Hippocampal formation (tissue), 2 donors: ENCODE results near the gene SMC3.
"Not testable (repeated sequence)": the region's sequence is repeated elsewhere in the genome, so short reads cannot be mapped to it uniquely, and the experiment has no call there.

Experiments used
- DNase-seq, 2 donors: peaks; one replicate each; lab custom pipeline; 2025; lab: John Stamatoyannopoulos, UW

SMC3 gene

DNA sequence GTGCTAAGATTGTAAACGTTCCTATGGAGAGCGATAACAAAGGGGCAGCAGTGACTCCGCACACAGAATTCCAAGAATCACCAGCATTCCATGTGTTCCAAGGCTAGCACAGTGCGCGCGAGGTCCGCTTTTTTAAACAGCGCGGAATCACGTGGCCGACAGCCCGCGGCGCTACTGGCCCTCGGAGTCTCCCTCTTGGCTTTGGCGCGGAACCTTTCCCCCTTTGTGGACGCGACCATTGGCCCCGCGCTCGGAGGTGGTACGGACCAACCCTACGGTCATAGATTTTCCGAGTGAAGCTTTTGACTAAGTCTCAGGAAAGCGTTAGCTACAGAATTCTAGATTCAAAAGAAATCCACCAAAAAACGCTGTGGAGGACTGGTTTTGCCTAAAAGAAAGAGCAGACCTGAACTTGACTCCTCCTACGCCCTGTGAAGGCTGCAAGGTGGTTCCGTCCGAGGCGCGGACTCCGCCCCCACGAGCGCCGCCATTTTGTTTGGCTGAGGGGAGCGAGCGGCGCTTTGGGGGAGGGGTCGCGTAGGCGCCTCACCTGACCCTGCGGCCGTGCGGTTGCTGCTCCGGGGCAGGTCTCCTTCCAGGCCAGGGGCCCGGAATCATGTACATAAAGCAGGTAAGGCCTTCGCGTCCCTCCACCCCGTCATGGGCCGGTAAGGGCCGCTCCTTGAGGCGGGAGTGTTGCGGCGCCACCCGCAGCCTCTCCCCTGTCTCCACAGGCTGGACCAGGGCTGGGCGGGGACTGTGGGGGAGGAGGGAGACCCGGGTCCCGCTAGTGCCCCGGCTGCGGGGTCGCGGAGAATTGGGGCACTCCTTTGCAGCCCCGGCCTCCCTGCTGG is at the start of gene SMC3:
SMC3 (plus strand) TSS at position 495 of the 854 bp plus-strand sequence; CDS start at position 617, 122 bp downstream.
- peak; percentile 89 to 95 for DNase-seq

DNA sequence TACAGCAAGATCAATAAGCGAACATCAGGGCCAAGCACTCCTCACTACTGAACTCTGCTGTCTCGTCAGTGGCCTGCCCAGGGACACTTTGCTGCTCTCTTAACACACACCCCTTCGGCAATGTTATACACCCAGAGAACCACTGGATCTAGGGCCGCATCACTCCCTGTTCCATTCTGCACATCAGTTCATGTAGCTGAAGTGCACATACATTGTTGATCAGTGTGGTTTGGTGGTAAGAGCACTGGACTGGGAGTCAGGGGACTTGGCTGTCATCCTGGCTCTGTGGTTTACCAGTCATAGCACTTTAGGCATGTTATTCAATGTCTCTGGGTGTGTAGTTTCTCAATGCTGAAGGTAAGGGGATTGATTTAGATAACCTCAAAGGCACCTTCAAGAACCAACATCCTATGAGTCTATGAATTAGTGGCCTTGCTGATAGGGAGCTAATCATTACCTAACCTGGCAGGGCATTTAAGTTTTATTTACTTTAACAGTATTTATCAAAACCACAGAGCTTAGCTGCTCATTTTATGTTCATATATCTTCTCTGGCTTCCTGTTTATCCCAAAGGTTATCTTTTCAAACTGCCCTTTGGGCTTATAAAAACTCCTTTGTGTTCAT is 45.0 kb upstream of the SMC3 start:
- no peak for DNase-seq

DNA sequence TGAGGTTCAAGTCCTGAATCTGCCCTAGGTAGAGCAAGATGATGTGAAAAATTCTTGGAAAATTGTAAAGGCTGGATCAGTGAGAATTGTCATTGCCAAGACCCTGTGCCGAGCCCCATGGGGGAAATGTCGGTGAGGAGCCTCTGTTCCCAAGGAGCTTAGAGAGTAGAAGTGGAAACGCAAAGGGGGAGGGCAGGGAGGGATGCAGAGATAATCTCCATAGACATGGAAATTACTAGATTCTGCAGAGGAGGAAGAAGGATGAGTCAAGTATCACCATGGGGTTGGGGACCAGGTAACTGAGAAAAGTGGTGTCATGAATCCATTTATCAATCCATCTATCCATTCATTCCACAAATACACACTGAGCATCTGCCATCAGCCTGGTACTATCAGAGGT is 43.8 kb upstream of the SMC3 start:
- DNase-seq = no peak

DNA sequence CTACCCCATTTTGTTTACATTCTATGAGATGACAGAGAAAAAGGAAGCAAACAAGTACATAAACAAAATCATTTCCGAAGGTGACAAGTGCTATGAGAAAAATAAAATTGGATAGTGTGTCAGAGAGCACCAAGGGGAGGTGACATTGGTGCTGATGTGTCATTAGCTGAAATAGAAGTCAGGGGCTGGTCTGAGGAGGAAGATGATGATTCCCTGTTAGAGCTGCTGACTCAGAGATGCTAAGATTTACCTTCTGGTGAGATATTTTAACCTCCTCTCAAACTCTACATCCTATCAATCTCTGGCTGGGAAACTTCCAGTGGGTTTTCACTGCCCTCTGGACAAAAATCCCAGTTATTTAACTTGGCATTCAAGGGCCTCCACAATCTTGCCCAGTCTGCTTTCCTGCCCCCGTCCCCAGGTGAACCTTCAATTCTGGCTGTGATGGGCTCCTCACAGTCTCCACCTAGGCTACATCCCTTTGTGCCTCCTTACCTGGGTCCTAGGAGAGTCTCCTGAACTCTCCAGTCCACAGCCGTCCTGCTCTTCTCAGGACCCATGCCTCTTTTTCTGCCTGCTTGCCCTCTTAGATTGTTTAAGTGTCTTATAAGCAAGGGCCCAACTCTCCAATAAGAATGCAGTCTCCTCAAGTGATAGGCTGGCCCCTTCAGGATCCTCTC is 43.2 kb upstream of the SMC3 start:
- DNase-seq = no peak

DNA sequence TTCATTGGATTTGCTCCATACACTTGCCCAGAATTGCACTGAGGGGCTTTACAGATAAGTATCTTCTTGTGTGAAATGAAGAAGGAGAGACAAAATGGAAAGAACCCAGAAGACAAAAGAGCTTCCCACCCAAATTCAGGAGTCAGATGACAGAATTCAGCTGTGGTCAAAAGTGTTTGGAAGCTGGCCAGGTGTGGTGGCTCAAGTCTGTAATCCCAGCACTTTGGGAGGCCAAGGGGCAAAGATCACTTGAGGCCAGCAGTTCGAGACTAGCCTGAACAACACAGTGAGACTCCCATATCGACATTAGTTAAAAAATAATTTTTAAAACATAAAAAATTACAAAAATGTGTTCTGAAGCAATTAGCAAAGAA is 42.6 kb upstream of the SMC3 start:
- no peak for DNase-seq

DNA sequence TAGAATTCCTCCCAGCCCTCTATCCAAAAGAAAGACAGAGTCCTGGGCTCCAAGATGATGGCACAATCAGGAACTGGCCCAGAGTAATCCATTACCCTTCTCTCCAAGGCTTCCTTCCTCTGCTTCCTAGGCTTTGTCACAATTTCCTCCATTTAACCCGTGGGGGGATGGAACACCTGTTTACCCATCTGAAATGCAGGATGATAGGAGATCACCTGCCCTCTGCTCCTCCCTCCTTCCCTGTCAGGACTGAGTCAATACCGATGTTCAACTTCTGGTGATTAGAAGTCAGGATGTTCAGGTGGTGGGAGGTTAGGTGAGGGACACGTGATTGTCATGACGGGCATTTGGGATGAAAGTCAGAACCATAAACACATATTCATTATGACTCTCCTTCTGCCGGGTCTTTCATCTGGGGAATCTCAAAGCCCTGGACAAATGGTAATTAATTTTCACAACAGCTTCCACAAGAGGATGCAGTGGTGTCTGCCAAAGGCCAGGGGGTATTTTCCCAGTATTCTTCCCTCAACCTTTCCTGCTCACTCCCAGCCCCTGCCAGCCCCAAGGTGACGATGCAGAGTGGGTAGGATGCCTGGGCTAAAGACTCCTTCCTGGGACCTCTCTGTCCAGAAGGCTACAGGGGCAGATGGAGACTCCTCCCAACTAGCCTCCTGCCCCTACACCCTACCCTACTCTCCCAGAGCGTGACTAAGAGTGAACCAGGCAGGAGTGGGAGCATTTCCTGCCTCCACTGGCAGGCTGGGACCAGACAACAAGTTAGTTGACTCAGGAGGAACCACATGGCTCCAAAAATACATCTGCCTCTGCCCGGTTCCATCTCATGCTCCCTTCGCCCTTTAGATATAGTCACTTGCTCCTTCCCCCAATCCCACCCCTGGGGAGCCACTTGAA is 41.9 kb upstream of the SMC3 start:
- no peak for DNase-seq

DNA sequence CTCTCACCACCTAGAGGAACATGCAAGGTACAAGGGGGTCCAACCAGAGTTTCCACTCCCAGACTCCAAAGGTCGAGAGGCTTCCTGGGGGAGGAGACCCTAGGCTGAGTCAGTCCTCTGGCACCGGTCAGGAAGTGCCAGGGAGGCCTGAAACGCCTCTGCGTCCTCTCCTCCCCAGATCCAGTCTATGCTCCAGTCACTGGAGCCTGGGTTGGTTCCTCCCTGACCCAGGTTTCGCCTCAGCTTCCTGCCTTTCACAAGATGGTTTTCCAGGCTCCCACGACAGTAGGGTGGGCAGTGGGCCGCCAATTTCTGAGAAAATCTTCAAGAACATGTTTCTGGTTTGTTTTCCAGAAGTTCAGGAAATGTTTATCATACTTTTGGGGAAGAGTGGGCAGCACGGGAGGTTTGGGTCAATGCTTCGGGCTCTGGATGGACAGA is 39.7 kb upstream of the SMC3 start:
- no peak for DNase-seq

DNA sequence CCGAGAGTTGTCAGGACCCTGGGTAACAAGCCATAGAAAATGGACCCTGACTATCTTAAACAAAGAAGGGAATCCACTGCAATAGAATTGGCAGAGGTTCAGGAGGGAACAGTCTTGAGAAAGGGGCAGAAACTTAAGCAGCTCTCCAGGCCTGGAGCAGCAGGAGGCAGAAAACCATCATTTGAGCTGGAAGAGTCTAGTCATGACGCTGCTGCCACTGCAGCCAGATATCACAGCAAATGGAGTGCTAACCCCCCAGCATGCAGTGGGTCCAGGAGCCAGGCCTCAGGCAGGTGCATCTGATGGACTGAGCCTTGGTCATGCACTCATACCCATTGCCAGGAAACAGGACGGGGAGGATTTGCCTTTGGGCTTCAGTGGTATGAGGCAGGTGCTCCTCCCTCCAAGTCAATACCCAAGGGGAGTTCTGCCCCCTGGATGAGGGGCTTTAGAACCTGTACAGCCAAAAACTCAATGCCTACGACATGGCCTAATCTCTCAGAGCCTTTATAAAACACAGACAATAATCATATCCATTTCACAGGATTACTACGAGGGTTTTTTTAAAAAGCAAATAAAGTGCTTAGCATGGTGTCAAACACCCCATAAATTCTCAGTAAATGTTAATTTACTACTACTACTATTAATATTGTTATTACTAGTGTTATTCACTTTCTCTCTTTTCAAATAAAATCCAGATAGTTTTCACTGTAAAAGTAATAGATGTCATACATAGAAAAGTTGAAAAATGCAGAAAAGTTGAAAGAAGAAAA is 39.1 kb upstream of the SMC3 start:
- DNase-seq = no peak

DNA sequence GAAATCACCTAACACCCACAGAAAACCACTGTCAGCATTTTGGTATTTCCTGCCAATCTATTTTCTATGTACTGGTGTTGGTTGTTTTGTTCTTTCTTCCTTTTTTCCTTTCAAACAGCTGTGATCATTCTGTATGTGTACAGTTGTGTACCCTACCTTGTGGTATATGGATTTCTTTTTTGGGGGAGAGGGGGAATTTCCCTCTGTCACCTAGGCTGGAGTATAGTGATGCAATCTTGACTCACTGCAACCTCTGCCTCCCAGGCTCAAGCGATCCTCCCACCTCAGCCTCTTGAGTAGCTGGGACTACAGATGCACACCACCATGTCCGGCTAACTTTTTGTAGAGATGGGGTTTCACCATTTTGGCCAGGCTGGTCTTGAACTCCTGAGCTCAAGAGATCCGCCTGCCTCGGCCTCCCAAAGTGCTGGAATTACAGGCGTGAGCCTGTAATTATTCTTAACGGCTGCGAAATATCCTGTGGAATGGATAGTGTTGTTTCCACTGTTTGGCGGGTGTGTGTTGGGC is 38.4 kb upstream of the SMC3 start:
- not testable (repeated sequence) for DNase-seq

DNA sequence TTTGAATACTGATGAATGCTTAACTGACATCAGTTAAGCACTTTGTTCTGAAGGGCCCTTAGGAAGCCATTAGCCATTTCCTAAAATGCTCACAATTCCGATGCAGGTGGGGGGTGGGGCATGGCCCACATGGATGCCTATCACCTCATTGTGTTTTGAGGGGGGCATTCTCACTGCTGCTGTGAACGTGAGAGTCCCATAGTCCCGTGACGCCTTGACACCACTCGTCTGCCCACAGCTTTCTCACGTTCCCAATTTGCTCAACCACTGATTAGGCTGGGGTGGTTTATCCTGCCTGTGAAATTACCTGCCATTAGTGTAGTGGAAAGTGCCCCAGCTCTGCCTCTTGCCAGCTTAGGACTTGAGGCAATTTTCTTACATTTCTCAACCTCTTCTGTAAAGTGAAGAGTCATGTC is 37.9 kb upstream of the SMC3 start:
- DNase-seq = no peak

DNA sequence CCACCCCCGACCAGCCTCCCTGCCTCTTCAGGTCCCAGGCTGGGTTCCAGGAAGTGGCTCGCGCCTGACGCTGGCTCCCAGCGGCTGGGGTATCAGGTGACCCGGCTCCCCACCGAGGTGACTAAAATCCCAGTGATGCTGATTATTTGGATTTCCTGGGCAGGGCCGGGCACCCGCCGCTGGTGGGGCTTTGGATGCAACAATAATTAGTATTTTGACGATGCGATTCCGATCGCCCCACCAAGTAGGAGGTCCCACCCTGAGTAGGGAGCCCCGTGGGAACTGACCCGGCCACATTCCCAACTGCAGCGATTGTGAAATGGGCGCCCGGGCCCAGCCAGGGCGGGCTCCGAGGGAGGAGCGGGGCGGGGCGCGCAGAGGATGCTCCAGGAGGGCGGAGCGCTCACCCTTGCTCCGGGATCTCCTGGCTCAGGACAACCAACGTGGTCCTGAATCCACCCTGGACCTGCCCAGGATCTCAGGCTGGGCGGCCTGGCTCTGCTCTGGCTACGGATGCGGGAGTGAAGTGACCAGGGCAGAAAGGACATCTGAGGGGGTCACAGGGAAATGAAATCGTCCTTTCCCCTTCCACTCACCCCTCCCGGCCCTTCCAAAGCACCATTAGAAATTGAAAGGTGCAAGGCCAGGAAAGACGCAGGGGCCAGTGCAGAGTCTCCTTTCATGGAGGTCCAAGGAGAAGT is 37.2 kb upstream of the SMC3 start:
- DNase-seq = no peak

DNA sequence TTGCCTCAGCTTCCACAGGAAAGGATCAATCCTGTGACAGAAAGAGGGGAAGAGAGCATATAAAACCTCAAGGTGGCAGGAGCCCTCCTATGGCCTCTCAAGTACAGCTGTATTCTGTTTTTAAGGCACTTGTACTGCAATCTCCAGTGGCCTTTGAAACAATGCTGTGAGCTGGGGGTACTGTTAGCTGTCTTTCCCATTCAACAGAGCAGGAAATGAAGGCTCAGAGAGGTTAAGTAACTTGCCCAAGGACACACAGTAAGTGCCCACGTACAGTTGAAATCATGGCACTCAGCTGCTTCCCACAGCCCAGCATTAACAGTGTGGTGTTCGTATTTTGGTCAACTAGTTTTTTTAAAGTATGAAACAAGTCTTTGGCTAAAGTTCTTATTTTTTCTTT is 35.8 kb upstream of the SMC3 start:
- DNase-seq = no peak

DNA sequence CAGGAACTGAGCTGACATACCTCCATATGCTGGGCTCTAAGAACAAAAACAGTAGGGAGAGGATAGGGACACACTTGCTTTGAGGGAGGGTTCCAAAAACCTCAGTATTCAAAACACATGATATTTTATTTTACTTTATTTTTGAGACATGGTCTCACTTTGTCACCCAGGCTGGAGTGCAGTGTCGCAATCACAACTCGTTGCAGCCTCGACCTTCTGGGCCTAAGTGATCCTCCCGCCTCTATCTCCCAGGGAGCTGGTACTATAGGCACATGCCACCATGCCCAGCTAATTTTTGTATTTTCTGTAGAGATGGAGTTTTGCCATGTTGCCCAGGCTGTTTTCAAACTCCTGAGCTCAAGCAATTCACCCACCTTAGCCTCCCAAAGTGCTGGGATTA is 34.9 kb upstream of the SMC3 start:
- DNase-seq = not testable (repeated sequence)

DNA sequence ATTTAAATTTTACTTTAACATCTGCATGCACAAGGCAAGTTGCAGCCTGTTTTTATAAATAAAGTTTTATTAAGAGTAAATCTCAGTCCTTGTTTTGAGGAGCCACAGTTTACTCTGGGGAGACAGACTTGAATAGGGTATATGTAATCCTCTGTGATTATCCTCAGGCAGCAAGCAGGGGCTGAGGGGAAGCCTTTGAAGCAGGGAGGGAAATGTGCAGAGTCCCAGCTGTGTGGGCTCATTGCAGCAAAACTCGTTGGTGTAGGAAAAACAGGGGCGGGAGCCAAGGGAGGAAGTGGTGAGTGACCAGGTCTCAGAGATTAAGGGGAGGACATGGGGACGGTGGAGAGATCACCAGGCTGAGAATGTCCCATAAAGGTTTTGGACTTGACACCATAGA is 34.3 kb upstream of the SMC3 start:
- DNase-seq = no peak

DNA sequence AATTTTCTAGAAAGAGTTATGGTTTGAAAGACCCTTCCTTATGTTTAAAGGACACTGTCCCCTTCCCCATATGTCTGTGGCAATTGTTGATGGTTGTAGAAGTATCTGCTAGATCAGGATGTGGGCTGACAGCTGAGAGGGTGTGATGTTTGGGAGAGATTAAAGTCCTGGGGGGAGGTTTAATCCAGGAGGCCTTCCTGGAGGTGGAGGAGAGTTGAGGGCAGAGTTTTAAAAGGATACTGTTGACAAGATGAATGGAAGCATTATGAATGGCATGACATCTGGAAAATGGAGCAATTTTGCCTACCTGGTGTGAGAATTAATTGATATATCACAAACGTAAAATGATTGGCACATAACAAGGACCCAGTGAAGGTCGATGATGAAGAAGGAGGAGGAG is 32.9 kb upstream of the SMC3 start:
- no peak for DNase-seq

DNA sequence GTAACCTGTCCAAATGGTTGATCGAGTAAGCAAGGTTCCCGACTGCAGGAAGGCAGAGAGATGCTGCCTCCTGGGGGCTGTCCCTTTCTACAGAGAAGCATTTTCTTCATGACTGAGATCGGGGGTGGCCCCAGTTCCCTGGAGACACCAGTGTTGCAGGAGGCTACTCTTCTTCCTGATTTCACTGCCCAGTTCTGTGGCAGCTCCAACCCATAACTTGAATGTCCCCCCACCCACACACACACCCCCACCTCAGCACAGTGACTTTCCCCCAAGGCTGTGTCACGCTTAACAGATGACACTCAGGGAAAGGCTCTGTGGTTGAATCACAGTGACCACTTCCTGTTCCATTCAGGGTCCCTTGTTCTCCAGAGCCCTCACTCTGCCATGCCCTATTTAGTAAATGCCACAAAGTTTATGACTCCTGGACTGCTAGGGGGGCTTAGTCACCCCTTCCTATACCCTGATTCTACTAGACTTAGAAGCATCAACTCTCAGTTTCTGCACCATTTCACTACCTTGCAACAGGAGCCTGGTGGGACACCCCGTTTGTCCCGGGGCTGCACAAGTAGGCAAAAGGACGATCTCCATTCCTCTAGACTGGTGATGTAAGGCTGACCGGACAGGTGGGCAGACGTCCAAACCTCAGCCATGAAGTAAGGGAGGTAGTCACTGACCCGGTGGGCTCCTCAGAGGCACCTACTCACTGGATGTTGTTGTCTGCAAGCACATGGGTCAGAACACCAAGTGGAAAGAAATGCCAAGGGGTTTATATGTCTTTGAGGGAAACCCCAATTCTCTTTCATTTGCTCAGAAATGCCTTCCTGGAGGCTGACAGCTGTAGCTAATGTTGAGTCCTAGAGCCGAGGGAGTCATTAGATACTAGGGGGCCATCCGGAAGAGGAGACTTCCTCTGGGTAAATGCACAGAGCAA is 31.3 kb upstream of the SMC3 start:
- no peak for DNase-seq

DNA sequence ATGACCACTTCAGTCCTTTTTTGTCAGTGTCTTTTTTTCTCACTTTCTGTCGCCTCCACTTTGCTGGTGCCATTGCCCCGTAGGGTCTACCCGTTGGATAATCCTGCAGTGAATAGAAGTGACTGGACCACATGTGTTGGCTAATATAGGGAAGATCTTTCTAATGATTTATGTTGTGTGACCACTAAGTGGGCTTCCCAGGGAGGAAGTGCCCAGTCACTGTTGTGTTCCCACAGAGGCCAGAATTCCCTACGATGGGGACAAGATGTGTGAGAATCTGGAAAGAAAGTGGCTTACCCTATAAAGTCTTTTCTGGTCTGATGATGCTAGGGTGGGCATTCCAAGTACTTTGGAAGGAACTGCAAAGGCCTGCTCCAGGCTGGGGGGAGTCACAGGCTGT is 28.4 kb upstream of the SMC3 start:
- DNase-seq = no peak

DNA sequence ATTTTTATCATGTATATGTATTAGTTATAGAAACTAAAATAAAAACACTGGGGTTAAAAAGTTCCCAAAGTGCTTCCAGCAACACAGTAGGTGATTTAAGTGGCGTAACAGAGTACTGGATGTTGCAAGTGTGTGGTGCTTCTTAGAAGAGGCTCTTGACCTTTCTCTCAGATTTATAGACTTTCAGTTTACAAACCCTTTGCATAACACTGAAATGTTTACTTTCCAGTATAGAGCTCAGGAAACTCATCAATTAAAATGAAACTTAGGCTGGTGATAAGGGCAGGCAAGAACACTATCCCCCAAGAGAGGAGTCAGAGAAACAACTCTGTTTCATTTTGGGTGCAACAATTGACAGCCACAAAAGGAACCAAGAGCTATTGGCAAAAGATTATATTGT is 27.5 kb upstream of the SMC3 start:
- DNase-seq = no peak

DNA sequence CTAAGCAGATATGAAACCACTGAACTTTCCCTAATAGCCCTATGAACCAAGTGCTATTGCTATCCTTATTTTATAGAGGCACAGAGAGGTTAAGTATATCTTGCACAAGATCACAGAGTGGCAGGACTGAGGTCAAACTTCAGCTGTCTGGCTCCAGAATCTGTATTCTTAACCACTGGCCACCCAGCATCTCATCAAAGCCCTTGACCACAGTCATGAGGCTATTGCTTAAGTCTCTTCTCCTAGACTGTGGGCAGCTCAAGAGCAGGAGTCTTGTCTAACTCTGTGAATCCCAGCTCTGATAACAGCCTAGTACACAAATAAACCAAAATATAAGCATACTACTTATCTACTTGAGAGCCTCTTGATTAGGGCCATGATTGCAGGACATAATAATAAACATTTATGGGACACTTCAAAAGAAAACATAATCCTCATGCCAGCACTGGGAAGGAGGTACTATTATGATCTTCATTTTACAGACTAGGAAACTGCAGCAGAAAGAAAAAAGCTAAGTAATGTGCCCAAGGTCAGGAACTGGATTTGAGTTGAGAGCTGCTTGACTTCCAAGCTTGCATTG is 22.4 kb upstream of the SMC3 start:
- no peak for DNase-seq
